Upper lobe of left lung (tissue), 6 donors: ENCODE measurements around the gene SHISA2. TPM values are rescaled to one million over a fixed set of nuclear protein-coding genes. Genes with fewer than 3 reads are reported as not detected.
A peak's percentile ranks its signal among the peaks of the same experiment; 100 is the strongest.

Source experiments
- ATAC-seq, 2 donors: fragments of 200-7000 bp; cut with Tn5 transposase; one replicate each; pipeline ENCODE4 v1.9.1; 2022; ENCODE audit warnings: mild to moderate bottlenecking in 2 of 2, moderate library complexity in 2 of 2; ENCODE audit not compliant: low FRiP score in 2 of 2
- DNase-seq, 2 donors: peaks; one replicate each; pipeline ENCODE4 v3.0.0-alpha.2; 2019 to 2020
- H3K27ac ChIP-seq, 4 donors: fragments of 200-600 bp; sonication (generic); one replicate each; pipeline ENCODE4 v1.5.1; 2016 to 2019
- H3K27me3 ChIP-seq, 4 donors: fragments of 200-600 bp; sonication (generic); one replicate each; pipeline ENCODE4 v1.5.1; 2017 to 2019
- H3K36me3 ChIP-seq, 4 donors: fragments of 200-600 bp; sonication (generic); one replicate each; pipeline ENCODE4 v1.5.1; 2016 to 2019
- H3K4me1 ChIP-seq, 4 donors: fragments of 200-600 bp; sonication (generic); one replicate each; pipeline ENCODE4 v1.5.1; 2018 to 2019
- H3K4me3 ChIP-seq, 4 donors: fragments of 200-600 bp; sonication (generic); one replicate each; pipeline ENCODE4 v1.5.1; 2017 to 2019; ENCODE audit warnings: mild to moderate bottlenecking in 2 of 4, moderate library complexity in 1 of 4
- H3K9me3 ChIP-seq, 4 donors: fragments of 200-600 bp; sonication (generic); one replicate each; pipeline ENCODE4 v1.5.1; 2018 to 2019
- EP300 ChIP-seq, 4 donors: sonication (generic); formaldehyde crosslinking; IDR thresholded peaks; one replicate each; pipeline ENCODE4 v1.5.1; 2017; ENCODE audit warnings: antibody characterized with exemption in 4 of 4, control low read depth in 2 of 4
- POLR2A ChIP-seq, 4 donors: fragments of 450-650 bp; IDR thresholded peaks; one replicate each; pipeline ENCODE4 v1.5.1; 2016 to 2017; ENCODE audit warnings: antibody characterized with exemption in 4 of 4, mild to moderate bottlenecking in 2 of 4
- POLR2AphosphoS5 ChIP-seq, 2 donors: sonication (generic); formaldehyde crosslinking; IDR thresholded peaks; one replicate each; pipeline ENCODE4 v1.5.1; 2017; ENCODE audit warnings: antibody characterized with exemption in 2 of 2
- WGBS, 2 donors: methylation state at CpG; one replicate each; pipeline ENCODE4 v1.1.5; 2017 to 2018; 5-methylcytosine and 5-hydroxymethylcytosine counted together
- total RNA-seq, 6 donors: library from RNA; depleted of rRNA in 4 of 6; stranded (reverse); fragments of >200 nt in 4 of 6; gene quantifications; one replicate each; pipeline versions ENCODE4 v1.1.0 to v1.2.1, GENCODE V29; 2016 to 2021
- TF ChIP-seq, protein P1 (sequence below), 6 experiments: fragments of 450-650 bp in 4 of 6; fragments of 200-600 bp in 2 of 6; sonication (generic) in 2 of 6; IDR thresholded peaks; one replicate each; pipeline ENCODE4 v1.5.1; 2016 to 2019; ENCODE audit warnings: antibody characterized with exemption in 6 of 6
- donor health status: DM: no; HTN: no; CAD: no; lungs with moderate emphysema.
- donor health status: DM: no; HTN: yes; CAD: no; lungs with severe emphysema.

Gene SHISA2
- total RNA-seq, 6 donors from 2014 or later = 7.3 to 19.9 (median 13.4) TPM

DNA sequence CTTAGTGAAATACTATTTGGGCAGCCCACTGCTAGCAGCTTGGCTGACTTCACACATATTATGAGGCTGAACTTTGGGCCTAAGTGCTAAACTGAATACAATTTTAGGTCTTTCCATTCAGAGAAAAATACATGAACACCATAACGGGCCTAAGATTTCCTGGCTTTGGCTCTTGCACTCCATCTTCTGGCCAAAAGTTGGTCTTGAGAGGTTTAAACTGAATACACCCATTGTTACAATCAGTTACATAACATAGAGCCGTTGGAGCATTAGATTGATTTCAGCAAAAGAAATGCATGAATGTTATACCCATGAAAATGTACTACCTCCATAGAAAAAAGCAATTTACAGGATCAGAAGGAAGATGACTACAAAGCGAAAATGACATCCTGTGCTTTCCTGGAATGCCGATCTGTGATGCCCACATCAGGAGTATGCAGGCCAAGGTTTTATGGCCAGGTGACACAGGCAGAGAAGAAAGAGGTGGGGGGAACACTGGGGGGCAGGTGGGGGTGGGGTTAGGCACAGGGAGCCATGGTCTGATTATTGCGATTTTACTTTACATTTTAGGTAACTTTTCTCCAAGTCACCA is 11.1 kb upstream of the SHISA2 start:
- H3K36me3 ChIP-seq = no peaks in the 10 kb centered on the region
- no peak for DNase-seq
- H3K27ac ChIP-seq = no peak overlapping the region
- no peak overlapping the region for H3K4me3 ChIP-seq
- peak in 1 of 2 donors; percentile 76 for ATAC-seq
- no peaks in the 10 kb centered on the region for H3K9me3 ChIP-seq
- no peaks in the 10 kb centered on the region for H3K27me3 ChIP-seq
- WGBS, 2 donors = 54 to 57% methylated on average over 5 of the region's 5 CpGs
- H3K4me1 ChIP-seq = no peaks in the 10 kb centered on the region
- no peak for TF ChIP-seq POLR2A (IDR thresholded peaks at IDR 0.05)
- TF ChIP-seq, protein P1, sequence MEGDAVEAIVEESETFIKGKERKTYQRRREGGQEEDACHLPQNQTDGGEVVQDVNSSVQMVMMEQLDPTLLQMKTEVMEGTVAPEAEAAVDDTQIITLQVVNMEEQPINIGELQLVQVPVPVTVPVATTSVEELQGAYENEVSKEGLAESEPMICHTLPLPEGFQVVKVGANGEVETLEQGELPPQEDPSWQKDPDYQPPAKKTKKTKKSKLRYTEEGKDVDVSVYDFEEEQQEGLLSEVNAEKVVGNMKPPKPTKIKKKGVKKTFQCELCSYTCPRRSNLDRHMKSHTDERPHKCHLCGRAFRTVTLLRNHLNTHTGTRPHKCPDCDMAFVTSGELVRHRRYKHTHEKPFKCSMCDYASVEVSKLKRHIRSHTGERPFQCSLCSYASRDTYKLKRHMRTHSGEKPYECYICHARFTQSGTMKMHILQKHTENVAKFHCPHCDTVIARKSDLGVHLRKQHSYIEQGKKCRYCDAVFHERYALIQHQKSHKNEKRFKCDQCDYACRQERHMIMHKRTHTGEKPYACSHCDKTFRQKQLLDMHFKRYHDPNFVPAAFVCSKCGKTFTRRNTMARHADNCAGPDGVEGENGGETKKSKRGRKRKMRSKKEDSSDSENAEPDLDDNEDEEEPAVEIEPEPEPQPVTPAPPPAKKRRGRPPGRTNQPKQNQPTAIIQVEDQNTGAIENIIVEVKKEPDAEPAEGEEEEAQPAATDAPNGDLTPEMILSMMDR (IDR thresholded peaks at IDR 0.05) = peak; percentile 17 to 62 (median 48)
- no peak for TF ChIP-seq POLR2AphosphoS5 (IDR thresholded peaks at IDR 0.05)
- no peak for TF ChIP-seq EP300 (IDR thresholded peaks at IDR 0.05)

DNA sequence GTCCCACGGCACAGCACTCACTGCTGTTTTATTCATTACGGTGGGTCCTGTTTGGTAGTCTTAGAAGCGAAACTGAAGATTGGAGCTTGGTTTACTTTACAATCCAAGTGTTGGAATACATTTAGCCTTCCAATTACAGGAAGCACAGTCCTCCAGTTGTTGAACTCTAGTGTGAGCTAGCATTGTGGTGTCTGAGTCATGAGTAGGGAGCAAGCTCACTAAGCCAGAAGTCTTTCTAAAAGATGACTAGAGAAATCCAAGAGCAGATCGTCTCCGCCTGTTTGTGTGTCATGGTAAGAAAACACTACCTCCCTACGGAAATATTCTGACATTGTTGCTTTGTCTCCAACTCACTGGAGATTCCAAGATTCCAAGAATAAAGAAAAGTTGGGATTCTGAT is 10.1 kb upstream of the SHISA2 start:
- Histone ChIP-seq H3K27ac (no peak overlapping the region), H3K36me3 (no peaks in the 10 kb centered on the region), H3K4me1 (no peaks in the 10 kb centered on the region), H3K27me3 (no peaks in the 10 kb centered on the region), H3K9me3 (no peaks in the 10 kb centered on the region), H3K4me3 (no peak overlapping the region)
- WGBS, 2 donors = 73 to 81% methylated on average over 6 of the region's 6 CpGs
- ATAC-seq = peak in 1 of 2 donors; percentile 57
- no peak for TF ChIP-seq POLR2A (IDR thresholded peaks at IDR 0.05)
- no peak for TF ChIP-seq EP300 (IDR thresholded peaks at IDR 0.05)
- TF ChIP-seq, protein P1 (IDR thresholded peaks at IDR 0.05) = no peak
- no peak for DNase-seq

DNA sequence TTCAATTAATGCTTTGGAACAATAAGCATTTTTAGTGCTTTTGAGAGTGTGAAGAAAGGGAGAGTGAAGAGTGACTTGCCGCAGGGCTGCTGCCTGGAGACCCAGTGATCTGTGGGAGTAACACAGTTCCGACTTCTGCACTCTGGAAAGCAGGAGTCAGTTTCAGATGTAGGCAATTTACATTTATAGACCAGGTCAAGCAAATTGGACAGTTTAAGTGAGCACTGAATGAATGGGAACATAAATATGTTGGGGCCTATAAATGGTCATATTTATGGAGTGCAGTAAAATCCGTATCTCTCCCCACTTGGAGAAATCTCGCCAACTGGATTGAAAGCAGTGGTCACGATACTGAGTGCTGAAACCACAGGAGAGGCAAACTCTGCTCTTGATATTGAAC is 9.4 kb upstream of the SHISA2 start:
- WGBS, 2 donors = 80 to 87% methylated on average over 5 of the region's 5 CpGs
- TF ChIP-seq, protein P1 (IDR thresholded peaks at IDR 0.05) = no peak
- Histone ChIP-seq H3K27ac (no peak overlapping the region), H3K4me1 (no peaks in the 10 kb centered on the region), H3K9me3 (no peaks in the 10 kb centered on the region), H3K4me3 (no peak overlapping the region), H3K36me3 (no peaks in the 10 kb centered on the region), H3K27me3 (no peaks in the 10 kb centered on the region)
- ATAC-seq = no peak
- DNase-seq = no peak

DNA sequence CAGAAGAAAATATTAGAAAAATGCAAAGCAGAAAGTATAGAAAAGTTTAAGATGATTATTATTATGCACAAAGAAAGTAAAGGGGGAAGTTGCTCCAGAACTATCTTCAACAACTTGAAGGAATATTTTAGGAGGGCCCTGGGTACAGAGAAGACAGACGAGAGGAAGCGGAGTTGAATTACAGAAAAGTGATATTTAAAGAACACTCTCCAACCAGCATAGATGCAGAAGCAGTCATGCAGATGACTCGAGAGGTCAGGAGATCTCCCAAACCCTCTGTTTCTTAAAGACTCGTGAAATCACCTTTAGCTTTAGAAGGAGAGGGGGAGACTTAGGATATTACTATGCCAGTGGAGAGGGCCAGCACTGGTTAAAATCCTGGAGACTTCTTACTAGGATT is 8.5 kb upstream of the SHISA2 start:
- Histone ChIP-seq H3K4me3 (no peak overlapping the region), H3K36me3 (no peaks in the 10 kb centered on the region), H3K27ac (no peak overlapping the region), H3K27me3 (no peaks in the 10 kb centered on the region), H3K9me3 (no peaks in the 10 kb centered on the region), H3K4me1 (no peaks in the 10 kb centered on the region)
- ATAC-seq (no peak), DNase-seq (no peak)
- 77 to 79% methylated on average over 4 of the region's 4 CpGs for WGBS, 2 donors
- TF ChIP-seq EP300 (IDR thresholded peaks at IDR 0.05) = no peak
- TF ChIP-seq, protein P1 (IDR thresholded peaks at IDR 0.05) = no peak
- no peak for TF ChIP-seq POLR2AphosphoS5 (IDR thresholded peaks at IDR 0.05)
- TF ChIP-seq POLR2A (IDR thresholded peaks at IDR 0.05) = no peak

DNA sequence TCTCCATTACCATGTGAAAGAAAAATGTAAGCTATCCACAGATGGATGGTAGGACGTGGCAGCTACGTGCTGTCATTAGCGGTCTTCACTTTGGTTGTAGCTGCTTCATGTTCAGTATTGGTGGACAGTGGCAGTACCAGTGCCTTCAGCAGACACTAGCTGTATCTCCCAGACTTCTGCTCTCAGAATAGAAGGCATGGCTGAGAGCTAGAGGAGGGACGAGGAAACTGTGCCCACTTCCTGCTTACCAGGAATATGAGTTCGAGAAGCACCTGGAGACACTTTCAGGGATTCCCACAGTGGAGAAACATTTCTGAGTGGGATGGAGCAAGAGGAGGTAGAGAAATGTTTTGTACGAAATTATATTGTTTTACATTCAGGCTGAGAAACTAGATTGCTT is 6.9 kb upstream of the SHISA2 start:
- no peak for ATAC-seq

More for the DNA sequence above, 6.9 kb upstream of the SHISA2 start:
- Histone ChIP-seq H3K4me3 (no peak overlapping the region), H3K9me3 (no peaks in the 10 kb centered on the region), H3K36me3 (no peaks in the 10 kb centered on the region), H3K27ac (no peak overlapping the region), H3K27me3 (no peaks in the 10 kb centered on the region), H3K4me1 (no peaks in the 10 kb centered on the region)
- WGBS, 2 donors = 62 to 64% methylated on average over 6 of the region's 6 CpGs
- TF ChIP-seq POLR2AphosphoS5 (IDR thresholded peaks at IDR 0.05) (no peak), EP300 (IDR thresholded peaks at IDR 0.05) (no peak)
- TF ChIP-seq, protein P1 (IDR thresholded peaks at IDR 0.05) = no peak
- no peak for DNase-seq
